Bronchial epithelial cell (primary cell): Measurements from ENCODE around the gene KIFBP. TPM values are rescaled to one million over a fixed set of nuclear protein-coding genes. Genes with fewer than 3 reads are reported as not detected.

ENCODE experiments used
- DNase-seq: peaks from one replicate; pipeline ENCODE4 v3.0.0-alpha.2; 2010; ENCODE audit warnings: low read depth
- FAIRE-seq: peaks from 2 replicates; lab custom pipeline; 2011; peaks lifted over from hg19 to GRCh38; lab: Jason Lieb, UNC
- H3K27me3 ChIP-seq: 2 replicates; pipeline ENCODE4 v1.5.1; 2011; ENCODE audit warnings: low read length; ENCODE audit not compliant: control insufficient read depth, insufficient read depth
- H3K36me3 ChIP-seq: 2 replicates; pipeline ENCODE4 v1.5.1; 2011; ENCODE audit warnings: low read length; ENCODE audit not compliant: control insufficient read depth, insufficient read depth
- H3K4me3 ChIP-seq: 2 replicates; pipeline ENCODE4 v1.5.1; 2011; ENCODE audit warnings: mild to moderate bottlenecking, low read depth, low read length, control low read depth
- CTCF ChIP-seq: IDR thresholded peaks from 2 replicates; pipeline ENCODE4 v1.5.1; 2011; ENCODE audit warnings: mild to moderate bottlenecking, moderate library complexity, low read length, control low read depth, inconsistent platforms; ENCODE audit not compliant: insufficient read depth, severe bottlenecking
- total RNA-seq: library from RNA; depleted of rRNA; stranded (reverse); fragments of >200 nt; gene quantifications from 2 replicates; pipeline ENCODE4 v1.2.1, GENCODE V29; 2014

Gene KIFBP
- total RNA-seq, 1 donor from 2014 or later = 11.8 TPM

DNA sequence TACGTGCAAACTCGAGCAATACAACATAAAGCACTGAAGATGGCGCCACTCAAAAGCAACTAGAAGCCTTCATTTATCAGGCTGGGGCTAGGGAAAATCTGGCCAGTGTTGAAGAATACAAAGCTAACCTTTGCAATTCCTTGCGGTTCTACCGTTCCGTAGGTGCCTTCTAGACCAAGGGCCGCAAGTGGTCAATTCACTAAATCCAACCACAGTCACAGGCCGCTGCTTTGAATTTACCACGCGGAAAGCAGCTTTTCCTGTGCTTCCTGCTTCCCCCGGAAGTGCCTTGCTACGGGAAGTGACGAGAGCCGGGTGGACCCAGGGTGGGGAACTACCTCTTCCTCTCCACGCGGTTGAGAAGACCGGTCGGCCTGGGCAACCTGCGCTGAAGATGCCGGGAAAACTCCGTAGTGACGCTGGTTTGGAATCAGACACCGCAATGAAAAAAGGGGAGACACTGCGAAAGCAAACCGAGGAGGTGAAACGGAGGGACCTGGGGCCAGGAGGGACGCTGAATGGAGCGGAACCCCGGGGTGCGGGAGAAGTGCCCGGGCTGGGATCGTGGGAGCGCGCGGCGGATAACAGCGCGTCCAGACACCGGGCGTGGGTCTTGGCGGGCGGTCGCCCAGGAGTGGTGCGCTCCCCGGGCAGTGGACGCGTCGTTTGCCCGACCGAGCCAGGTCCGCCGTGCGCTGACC lies 32.6 kb upstream of the KIFBP start, which contains the start of gene DDX21:
DDX21 (plus strand) TSS at position 339 of the 701 bp plus-strand sequence; CDS start at position 395, 56 bp downstream.
- FAIRE-seq (no peak), DNase-seq (peak; percentile 88)
- peak; percentile 77 for TF ChIP-seq CTCF
- H3K36me3 ChIP-seq = peaks cover 1% of the 10 kb centered on the region
- peak within 1 kb of the TSS; percentile 100 for H3K4me3 ChIP-seq
- no peaks in the 10 kb centered on the region for H3K27me3 ChIP-seq

DNA sequence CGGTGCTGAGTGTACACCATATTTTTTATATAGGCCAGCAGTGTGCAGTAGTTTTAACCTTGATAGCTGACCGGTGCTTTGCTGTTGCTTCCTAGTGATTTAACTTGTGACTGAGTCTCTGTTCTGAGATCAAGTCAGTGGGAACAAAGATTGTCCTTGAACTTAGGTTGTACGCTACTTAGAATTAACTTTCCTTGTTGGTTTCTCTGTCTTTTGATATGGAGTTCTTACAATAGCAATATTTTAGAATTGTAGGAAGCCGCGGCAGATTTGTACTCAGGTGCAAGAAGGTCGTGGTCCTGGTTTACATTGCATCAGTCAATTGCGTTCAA lies 31.4 kb upstream of the KIFBP start:
- peak overlapping the region; percentile 100 for H3K4me3 ChIP-seq
- DNase-seq (no peak), FAIRE-seq (no peak)
- TF ChIP-seq CTCF = no peak
- peaks cover 1% of the 10 kb centered on the region for H3K36me3 ChIP-seq
- H3K27me3 ChIP-seq = no peaks in the 10 kb centered on the region

DNA sequence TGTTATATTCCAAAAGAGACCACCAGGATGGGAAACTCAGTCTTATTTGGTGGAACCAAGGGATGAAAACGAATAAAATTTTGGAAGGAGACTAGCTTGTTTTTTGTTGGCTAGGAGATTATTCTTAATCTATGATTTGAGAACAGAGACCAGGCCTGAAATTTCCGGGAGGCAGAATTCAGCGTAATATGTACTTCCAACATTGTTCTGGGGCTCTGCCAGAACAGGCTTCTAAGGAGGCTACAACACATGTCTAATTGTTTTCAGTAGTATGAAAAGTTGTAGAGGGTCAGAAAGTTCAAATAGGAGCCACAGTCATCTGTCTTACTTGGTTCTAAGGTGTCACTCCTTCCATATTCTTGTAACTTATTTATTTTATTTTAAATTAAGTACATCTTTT lies 30.9 kb upstream of the KIFBP start:
- peaks cover 3% of the 10 kb centered on the region for H3K36me3 ChIP-seq
- FAIRE-seq (no peak), DNase-seq (no peak)
- H3K4me3 ChIP-seq = peak overlapping the region; percentile 100
- no peak for TF ChIP-seq CTCF
- no peaks in the 10 kb centered on the region for H3K27me3 ChIP-seq

DNA sequence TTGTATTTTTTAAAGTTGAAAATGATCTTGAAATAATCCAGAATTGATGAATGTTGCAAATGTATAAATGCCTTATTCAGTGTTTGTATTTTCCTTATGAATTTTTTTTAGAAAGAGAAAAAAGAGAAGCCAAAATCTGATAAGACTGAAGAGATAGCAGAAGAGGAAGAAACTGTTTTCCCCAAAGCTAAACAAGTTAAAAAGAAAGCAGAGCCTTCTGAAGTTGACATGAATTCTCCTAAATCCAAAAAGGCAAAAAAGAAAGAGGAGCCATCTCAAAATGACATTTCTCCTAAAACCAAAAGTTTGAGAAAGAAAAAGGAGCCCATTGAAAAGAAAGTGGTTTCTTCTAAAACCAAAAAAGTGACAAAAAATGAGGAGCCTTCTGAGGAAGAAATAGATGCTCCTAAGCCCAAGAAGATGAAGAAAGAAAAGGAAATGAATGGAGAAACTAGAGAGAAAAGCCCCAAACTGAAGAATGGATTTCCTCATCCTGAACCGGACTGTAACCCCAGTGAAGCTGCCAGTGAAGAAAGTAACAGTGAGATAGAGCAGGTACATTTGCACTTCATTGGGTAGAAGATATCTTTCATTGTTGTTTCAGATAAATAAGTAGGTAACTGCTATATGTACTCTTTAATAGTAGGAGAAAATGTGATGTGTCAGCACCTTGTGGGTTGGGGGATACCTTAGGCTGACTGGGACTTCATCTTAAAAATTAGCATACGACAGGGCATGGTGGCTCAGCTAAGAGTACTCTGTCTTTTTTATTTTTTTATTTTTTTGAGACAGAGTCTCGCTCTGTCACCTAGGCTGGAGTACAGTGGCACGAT lies 28.7 kb upstream of the KIFBP start:
- no peak for DNase-seq
- H3K4me3 ChIP-seq = no peak overlapping the region
- no peak for TF ChIP-seq CTCF
- H3K36me3 ChIP-seq = peaks cover 10% of the 10 kb centered on the region
- H3K27me3 ChIP-seq = no peaks in the 10 kb centered on the region
- no peak for FAIRE-seq

GRCh38 chr10:68963151-68963550 lies 25.5 kb upstream of the KIFBP start:
- no peak for TF ChIP-seq CTCF
- peaks cover 22% of the 10 kb centered on the region for H3K36me3 ChIP-seq
- no peaks in the 10 kb centered on the region for H3K27me3 ChIP-seq
- DNase-seq = no peak
- FAIRE-seq = no peak
- H3K4me3 ChIP-seq = no peak overlapping the region
